ENCODE measurements around the gene ZNF473. TPM values are rescaled to one million over a fixed set of nuclear protein-coding genes. Genes with fewer than 3 reads are reported as not detected.

Gene ZNF473
- total RNA-seq, 1 experiment from 2014 or later, result 11.7 TPM

DNA sequence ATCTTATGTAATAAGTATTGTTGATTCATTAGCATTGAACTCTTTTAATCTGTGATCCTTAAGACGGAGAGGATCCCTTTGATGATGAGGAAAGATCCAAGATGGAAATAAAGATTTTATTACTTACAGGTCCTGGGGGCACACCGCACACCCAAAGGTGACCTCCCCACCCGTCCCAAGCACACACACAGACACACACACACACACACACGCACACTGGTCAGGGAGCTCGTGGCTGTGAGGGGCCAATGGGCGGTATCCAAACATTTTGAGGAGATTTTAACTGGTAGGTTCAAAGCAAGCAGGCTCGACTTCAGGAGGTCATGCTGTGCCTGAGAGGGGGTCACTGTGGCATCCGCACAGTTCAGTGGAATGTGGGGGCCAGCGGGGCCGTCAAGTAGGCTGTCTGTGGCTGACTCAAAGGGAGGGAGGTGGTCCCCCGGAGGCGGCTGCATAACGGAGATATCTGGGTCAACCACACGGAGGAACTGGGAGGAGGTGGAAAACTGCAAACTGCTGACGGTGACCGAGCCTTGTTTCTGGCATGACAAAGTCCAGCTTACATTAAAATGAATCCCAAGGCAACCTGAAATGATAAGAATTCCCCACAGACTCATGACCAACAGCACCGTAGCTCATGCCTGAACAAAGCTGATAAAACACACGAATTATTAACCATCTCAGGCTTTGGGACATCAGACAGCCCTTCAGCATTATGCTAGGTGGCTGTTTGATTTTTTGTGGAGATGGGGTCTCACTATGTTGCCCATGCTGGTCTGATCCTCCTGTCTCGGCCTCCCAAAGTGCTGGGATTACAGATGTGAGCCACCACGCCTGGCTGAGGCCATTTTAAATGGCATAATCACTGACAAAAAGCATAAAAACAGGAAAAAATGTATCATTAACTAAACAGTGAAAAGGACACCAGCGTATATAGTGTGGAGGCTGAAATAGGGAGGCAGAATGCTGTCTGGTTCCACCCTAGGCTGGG, 43.9 kb upstream of the ZNF473 start:
- no peak for DNase-seq (ENCODE audit: low read depth, low spot score)
- ChIA-PET CTCF (no interaction called here), POLR2A (no interaction called here)
- Histone ChIP-seq H3K36me3 (ENCODE audit: control insufficient read depth, insufficient read depth, low read length) (no peaks in the 10 kb centered on the region), H3K27ac (ENCODE audit: low read length) (no peak overlapping the region), H3K9me3 (ENCODE audit: control insufficient read depth, insufficient read depth, low read depth, low read length) (no peaks in the 10 kb centered on the region), H3K4me3 (ENCODE audit: low read depth in 2 of 2, low read length in 2 of 2) (no peak overlapping the region), H3K27me3 (ENCODE audit: control insufficient read depth, insufficient read depth, low read length) (no peaks in the 10 kb centered on the region), H3K4me1 (ENCODE audit: control insufficient read depth, insufficient read depth, low read length) (no peaks in the 10 kb centered on the region)
- intact Hi-C loops (cut with micrococcal nuclease; ENCODE audit: unreplicated experiment) (no loop called here), in situ Hi-C loops (cut with HindIII; ENCODE audit: low pct_unique_long_range_greater_than_20kb, low sequenced_read_pairs) (no loop called here)
- TF ChIP-seq, protein P1, sequence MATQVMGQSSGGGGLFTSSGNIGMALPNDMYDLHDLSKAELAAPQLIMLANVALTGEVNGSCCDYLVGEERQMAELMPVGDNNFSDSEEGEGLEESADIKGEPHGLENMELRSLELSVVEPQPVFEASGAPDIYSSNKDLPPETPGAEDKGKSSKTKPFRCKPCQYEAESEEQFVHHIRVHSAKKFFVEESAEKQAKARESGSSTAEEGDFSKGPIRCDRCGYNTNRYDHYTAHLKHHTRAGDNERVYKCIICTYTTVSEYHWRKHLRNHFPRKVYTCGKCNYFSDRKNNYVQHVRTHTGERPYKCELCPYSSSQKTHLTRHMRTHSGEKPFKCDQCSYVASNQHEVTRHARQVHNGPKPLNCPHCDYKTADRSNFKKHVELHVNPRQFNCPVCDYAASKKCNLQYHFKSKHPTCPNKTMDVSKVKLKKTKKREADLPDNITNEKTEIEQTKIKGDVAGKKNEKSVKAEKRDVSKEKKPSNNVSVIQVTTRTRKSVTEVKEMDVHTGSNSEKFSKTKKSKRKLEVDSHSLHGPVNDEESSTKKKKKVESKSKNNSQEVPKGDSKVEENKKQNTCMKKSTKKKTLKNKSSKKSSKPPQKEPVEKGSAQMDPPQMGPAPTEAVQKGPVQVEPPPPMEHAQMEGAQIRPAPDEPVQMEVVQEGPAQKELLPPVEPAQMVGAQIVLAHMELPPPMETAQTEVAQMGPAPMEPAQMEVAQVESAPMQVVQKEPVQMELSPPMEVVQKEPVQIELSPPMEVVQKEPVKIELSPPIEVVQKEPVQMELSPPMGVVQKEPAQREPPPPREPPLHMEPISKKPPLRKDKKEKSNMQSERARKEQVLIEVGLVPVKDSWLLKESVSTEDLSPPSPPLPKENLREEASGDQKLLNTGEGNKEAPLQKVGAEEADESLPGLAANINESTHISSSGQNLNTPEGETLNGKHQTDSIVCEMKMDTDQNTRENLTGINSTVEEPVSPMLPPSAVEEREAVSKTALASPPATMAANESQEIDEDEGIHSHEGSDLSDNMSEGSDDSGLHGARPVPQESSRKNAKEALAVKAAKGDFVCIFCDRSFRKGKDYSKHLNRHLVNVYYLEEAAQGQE (IDR thresholded peaks at IDR 0.05; ENCODE audit: insufficient read depth in 1 of 2, low read depth in 2 of 2, low read length in 1 of 2), result no peak
- no peak for ATAC-seq
- BruUV-seq (replicated peaks), result no TSS peak

DNA sequence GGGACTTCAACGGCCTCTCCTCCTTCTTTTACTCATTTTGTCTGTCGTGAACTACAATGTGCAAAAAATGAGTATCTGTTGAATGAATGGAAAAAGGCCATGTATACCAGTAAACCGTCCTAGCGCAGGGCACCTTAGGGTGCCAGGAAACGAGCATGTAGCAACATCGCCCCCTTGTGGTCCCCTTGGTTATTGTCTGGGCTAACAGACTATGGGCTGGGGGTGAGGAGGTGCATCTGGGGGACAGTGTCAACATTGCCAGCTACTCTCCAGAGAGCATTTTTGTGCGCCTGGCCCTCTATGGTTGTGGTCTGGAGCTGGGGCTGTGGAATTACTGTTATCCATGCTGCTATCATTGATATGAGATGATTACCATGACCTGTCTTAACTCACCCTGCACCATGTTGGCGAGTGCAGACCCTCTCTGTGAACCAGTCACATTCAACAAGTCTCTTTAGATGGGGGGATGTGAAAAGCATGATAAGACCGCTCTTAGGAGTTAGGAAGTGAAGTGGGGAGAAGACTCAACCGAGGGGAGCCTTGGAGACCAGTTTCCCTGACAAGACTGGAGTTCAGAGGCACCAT, 42.1 kb upstream of the ZNF473 start:
- TF ChIP-seq, protein P2, sequence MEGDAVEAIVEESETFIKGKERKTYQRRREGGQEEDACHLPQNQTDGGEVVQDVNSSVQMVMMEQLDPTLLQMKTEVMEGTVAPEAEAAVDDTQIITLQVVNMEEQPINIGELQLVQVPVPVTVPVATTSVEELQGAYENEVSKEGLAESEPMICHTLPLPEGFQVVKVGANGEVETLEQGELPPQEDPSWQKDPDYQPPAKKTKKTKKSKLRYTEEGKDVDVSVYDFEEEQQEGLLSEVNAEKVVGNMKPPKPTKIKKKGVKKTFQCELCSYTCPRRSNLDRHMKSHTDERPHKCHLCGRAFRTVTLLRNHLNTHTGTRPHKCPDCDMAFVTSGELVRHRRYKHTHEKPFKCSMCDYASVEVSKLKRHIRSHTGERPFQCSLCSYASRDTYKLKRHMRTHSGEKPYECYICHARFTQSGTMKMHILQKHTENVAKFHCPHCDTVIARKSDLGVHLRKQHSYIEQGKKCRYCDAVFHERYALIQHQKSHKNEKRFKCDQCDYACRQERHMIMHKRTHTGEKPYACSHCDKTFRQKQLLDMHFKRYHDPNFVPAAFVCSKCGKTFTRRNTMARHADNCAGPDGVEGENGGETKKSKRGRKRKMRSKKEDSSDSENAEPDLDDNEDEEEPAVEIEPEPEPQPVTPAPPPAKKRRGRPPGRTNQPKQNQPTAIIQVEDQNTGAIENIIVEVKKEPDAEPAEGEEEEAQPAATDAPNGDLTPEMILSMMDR (IDR thresholded peaks at IDR 0.05), result peak; percentile 89
- TF ChIP-seq, protein P1 (IDR thresholded peaks at IDR 0.05; ENCODE audit: insufficient read depth in 1 of 2, low read depth in 2 of 2, low read length in 1 of 2), result no peak
- 0 out of 2 replicates have a peak, but pooled peaks have one; percentile 5 for TF ChIP-seq POLR2AphosphoS5 (IDR thresholded peaks at IDR 0.05; ENCODE audit: low read depth, low read length)
- no peaks in the 10 kb centered on the region for H3K27me3 ChIP-seq (ENCODE audit: control insufficient read depth, insufficient read depth, low read length)
- no TSS peak for BruUV-seq (replicated peaks)
- no peaks in the 10 kb centered on the region for H3K36me3 ChIP-seq (ENCODE audit: control insufficient read depth, insufficient read depth, low read length)
- ATAC-seq, result peak; percentile 80
- POLR2A ChIA-PET, result no interaction called here
- intact Hi-C loops (cut with micrococcal nuclease; ENCODE audit: unreplicated experiment), result loop anchor here (2.0 kb wide), 1 partner anchor 47 kb away; no protein-coding TSS in a partner anchor
- H3K4me1 ChIP-seq (ENCODE audit: control insufficient read depth, insufficient read depth, low read length), result no peaks in the 10 kb centered on the region
- CTCF ChIA-PET, result no interaction called here
- H3K9me3 ChIP-seq (ENCODE audit: control insufficient read depth, insufficient read depth, low read depth, low read length), result no peaks in the 10 kb centered on the region
- no peak overlapping the region for H3K4me3 ChIP-seq (ENCODE audit: low read depth in 2 of 2, low read length in 2 of 2)
- no peak overlapping the region for H3K27ac ChIP-seq (ENCODE audit: low read length)
- in situ Hi-C loops (cut with HindIII; ENCODE audit: low pct_unique_long_range_greater_than_20kb, low sequenced_read_pairs), result no loop called here
- DNase-seq (ENCODE audit: low read depth, low spot score), result peak; percentile 20

All from Panc1 (cell line).